ENCODE measurements around the gene C1orf141. TPM values are rescaled to one million over a fixed set of nuclear protein-coding genes. Genes with fewer than 3 reads are reported as not detected.

Gene C1orf141
- total and polyA plus RNA-seq, 4 donors = not detected

DNA sequence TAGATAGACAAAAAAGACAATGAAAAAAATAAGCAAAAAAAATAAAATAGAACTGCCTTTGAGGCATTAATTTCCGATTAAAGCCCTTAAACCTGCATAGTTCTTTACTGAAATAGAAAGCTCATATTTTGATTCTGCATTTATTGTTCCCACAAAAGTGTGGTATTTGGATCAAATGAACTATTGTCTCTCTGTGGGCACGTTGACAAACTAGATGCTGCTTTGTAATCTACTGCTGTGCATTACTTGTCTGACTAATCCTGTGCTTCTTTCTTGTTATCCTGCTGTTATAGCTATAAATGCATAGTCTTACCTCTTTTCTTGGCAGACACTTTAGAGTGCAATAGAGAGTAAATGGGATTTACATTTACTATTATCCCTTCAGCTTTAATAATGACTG lies 49.4 kb downstream of the C1orf141 start:
- H3K27me3 ChIP-seq (ENCODE audit: control insufficient read depth in 4 of 4, insufficient read depth in 4 of 4, low read length in 3 of 4) = no peaks in the 10 kb centered on the region
- no peaks in the 10 kb centered on the region for H3K36me3 ChIP-seq (ENCODE audit: control insufficient read depth in 4 of 4, insufficient read depth in 3 of 4, low read depth in 1 of 4, low read length in 3 of 4)
- no peak overlapping the region for H3K27ac ChIP-seq (ENCODE audit: low read depth in 1 of 2, low read length in 2 of 2)
- TF ChIP-seq YY1 (IDR thresholded peaks at IDR 0.05) = no peak
- no peak for TF ChIP-seq REST (IDR thresholded peaks at IDR 0.05)
- TF ChIP-seq ATF3 (IDR thresholded peaks at IDR 0.05) = no peak
- TF ChIP-seq RXRA (IDR thresholded peaks at IDR 0.05) = no peak
- no peak for TF ChIP-seq HNF4A (conservative IDR thresholded peaks at IDR 0.05)
- no peak for TF ChIP-seq NR2F2 (IDR thresholded peaks at IDR 0.05)
- no peak for TF ChIP-seq RAD21 (IDR thresholded peaks at IDR 0.05)
- no peak for TF ChIP-seq TAF1 (conservative IDR thresholded peaks at IDR 0.05)
- no peak for TF ChIP-seq FOXA2 (IDR thresholded peaks at IDR 0.05)
- TF ChIP-seq SP1 (IDR thresholded peaks at IDR 0.05) = no peak
- TF ChIP-seq JUND (IDR thresholded peaks at IDR 0.05) = no peak
- TF ChIP-seq, protein P1, sequence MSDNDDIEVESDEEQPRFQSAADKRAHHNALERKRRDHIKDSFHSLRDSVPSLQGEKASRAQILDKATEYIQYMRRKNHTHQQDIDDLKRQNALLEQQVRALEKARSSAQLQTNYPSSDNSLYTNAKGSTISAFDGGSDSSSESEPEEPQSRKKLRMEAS (IDR thresholded peaks at IDR 0.05) = no peak
- H3K4me3 ChIP-seq (ENCODE audit: low read depth in 1 of 3, low read length in 3 of 3) = no peak overlapping the region
- DNase-seq (ENCODE audit: low spot score) = no peak
- H3K9ac ChIP-seq (ENCODE audit: low read depth in 1 of 2, low read length in 2 of 2) = no peak overlapping the region
- 72% methylated on average over 2 of the region's 2 CpGs for WGBS
- H3K9me3 ChIP-seq (ENCODE audit: control insufficient read depth in 4 of 4, low read length in 3 of 4) = peaks cover 0 to 4% (median 0%) of the 10 kb centered on the region in 4 donors
- H3K4me1 ChIP-seq (ENCODE audit: control insufficient read depth in 4 of 4, insufficient read depth in 4 of 4, low read length in 3 of 4) = no peaks in the 10 kb centered on the region

- TF ChIP-seq HNF4A (conservative IDR thresholded peaks at IDR 0.05) = no peak
- TF ChIP-seq SP1 (IDR thresholded peaks at IDR 0.05) = no peak
- TF ChIP-seq GABPA (IDR thresholded peaks at IDR 0.05 in 1 of 2, conservative IDR thresholded peaks at IDR 0.05 in 1 of 2) = no peak
- TF ChIP-seq, protein P1 (IDR thresholded peaks at IDR 0.05) = no peak
- TF ChIP-seq, protein P2, sequence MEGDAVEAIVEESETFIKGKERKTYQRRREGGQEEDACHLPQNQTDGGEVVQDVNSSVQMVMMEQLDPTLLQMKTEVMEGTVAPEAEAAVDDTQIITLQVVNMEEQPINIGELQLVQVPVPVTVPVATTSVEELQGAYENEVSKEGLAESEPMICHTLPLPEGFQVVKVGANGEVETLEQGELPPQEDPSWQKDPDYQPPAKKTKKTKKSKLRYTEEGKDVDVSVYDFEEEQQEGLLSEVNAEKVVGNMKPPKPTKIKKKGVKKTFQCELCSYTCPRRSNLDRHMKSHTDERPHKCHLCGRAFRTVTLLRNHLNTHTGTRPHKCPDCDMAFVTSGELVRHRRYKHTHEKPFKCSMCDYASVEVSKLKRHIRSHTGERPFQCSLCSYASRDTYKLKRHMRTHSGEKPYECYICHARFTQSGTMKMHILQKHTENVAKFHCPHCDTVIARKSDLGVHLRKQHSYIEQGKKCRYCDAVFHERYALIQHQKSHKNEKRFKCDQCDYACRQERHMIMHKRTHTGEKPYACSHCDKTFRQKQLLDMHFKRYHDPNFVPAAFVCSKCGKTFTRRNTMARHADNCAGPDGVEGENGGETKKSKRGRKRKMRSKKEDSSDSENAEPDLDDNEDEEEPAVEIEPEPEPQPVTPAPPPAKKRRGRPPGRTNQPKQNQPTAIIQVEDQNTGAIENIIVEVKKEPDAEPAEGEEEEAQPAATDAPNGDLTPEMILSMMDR (IDR thresholded peaks at IDR 0.05; ENCODE audit: low read depth, low read length, missing input control) = no peak
- TF ChIP-seq NR2F2 (IDR thresholded peaks at IDR 0.05) = no peak
- no peak for TF ChIP-seq JUND (IDR thresholded peaks at IDR 0.05)
- no peak for TF ChIP-seq FOXA2 (IDR thresholded peaks at IDR 0.05)
- no peak overlapping the region for H3K27ac ChIP-seq (ENCODE audit: low read depth in 1 of 2, low read length in 2 of 2)
- WGBS = 97% methylated on average over 7 of the region's 9 CpGs
- H3K4me1 ChIP-seq (ENCODE audit: control insufficient read depth in 4 of 4, insufficient read depth in 4 of 4, low read length in 3 of 4) = no peaks in the 10 kb centered on the region
- peaks cover 0 to 4% (median 0%) of the 10 kb centered on the region in 4 donors for H3K9me3 ChIP-seq (ENCODE audit: control insufficient read depth in 4 of 4, low read length in 3 of 4)
- no peaks in the 10 kb centered on the region for H3K36me3 ChIP-seq (ENCODE audit: control insufficient read depth in 4 of 4, insufficient read depth in 3 of 4, low read depth in 1 of 4, low read length in 3 of 4)
- H3K4me3 ChIP-seq (ENCODE audit: low read depth in 1 of 3, low read length in 3 of 3) = no peak overlapping the region
- no peaks in the 10 kb centered on the region for H3K27me3 ChIP-seq (ENCODE audit: control insufficient read depth in 4 of 4, insufficient read depth in 4 of 4, low read length in 3 of 4)
- H3K9ac ChIP-seq (ENCODE audit: low read depth in 1 of 2, low read length in 2 of 2) = no peak overlapping the region
- no peak for DNase-seq (ENCODE audit: low spot score)
These were observed 49.9 kb downstream of the C1orf141 start for GRCh38 chr1:67084765-67085318.

All from liver (tissue), 9 donors.